ENCODE data around the gene ARHGAP44.

DNA sequence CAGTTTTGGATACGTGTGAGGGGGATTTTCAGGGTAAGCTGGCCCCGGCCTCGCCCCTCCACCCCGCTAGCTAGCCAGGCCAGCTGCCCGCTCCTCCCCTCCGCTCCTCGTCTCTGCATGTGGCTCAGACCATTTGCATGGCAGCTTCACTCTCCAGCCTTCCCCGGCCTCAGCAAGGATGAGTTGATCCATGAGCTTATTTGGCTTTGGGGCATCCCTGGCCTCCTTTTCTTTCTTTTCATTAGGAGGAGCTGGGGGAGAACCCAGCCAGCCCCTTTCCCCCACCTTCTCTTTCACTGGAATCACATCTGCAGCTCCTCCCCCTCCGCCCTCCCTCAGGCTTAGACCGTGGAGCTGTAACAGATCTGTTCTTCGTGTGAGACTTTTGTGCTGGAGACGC lies 197.8 kb downstream of the ARHGAP44 start:
- TF ChIP-seq, protein P1, sequence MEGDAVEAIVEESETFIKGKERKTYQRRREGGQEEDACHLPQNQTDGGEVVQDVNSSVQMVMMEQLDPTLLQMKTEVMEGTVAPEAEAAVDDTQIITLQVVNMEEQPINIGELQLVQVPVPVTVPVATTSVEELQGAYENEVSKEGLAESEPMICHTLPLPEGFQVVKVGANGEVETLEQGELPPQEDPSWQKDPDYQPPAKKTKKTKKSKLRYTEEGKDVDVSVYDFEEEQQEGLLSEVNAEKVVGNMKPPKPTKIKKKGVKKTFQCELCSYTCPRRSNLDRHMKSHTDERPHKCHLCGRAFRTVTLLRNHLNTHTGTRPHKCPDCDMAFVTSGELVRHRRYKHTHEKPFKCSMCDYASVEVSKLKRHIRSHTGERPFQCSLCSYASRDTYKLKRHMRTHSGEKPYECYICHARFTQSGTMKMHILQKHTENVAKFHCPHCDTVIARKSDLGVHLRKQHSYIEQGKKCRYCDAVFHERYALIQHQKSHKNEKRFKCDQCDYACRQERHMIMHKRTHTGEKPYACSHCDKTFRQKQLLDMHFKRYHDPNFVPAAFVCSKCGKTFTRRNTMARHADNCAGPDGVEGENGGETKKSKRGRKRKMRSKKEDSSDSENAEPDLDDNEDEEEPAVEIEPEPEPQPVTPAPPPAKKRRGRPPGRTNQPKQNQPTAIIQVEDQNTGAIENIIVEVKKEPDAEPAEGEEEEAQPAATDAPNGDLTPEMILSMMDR (IDR thresholded peaks at IDR 0.05): no peak
- TF ChIP-seq EZH2 (IDR thresholded peaks at IDR 0.05; ENCODE audit: borderline replicate concordance, insufficient read depth, low read depth, low read length, poor library complexity, severe bottlenecking): no peak

Measured in B cell (primary cell).